ENCODE data around the gene RARRES2. TPM values are rescaled to one million over a fixed set of nuclear protein-coding genes. Genes with fewer than 3 reads are reported as not detected.
A peak's percentile ranks its signal among the peaks of the same experiment; 100 is the strongest.

RARRES2 gene
- total RNA-seq, 1 donor from 2014 or later, result 19.0 TPM

DNA sequence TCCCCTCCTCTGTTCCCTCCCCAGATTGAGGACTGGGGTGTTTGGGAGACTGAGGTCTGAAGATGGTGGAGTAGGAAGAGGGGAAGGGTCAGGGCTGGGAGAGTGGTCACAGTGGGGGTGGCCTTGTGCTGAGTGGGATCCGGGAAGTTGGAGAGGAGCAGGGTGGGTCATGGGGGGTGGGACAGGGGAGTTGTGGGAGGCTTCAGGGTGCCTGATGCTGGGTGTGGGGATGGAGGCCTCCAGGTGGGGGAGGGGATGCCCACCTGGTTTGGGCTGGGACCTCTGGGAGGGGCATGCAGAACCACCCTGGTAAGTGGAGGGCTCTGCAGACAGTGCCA, 40.3 kb upstream of the RARRES2 start:
- Mint-ChIP-seq H3K27ac (no peak overlapping the region), H3K9me3 (ENCODE audit: low read depth) (no peaks in the 10 kb centered on the region), H3K36me3 (ENCODE audit: insufficient read depth) (no peaks in the 10 kb centered on the region), H3K4me3 (ENCODE audit: low read depth) (no peak overlapping the region), H3K4me1 (ENCODE audit: low read depth) (peaks cover 64% of the 10 kb centered on the region), H3K27me3 (no peaks in the 10 kb centered on the region)
- DNase-seq (ENCODE audit: low spot score, unreplicated experiment), result no peak
- TF ChIP-seq, protein P1, sequence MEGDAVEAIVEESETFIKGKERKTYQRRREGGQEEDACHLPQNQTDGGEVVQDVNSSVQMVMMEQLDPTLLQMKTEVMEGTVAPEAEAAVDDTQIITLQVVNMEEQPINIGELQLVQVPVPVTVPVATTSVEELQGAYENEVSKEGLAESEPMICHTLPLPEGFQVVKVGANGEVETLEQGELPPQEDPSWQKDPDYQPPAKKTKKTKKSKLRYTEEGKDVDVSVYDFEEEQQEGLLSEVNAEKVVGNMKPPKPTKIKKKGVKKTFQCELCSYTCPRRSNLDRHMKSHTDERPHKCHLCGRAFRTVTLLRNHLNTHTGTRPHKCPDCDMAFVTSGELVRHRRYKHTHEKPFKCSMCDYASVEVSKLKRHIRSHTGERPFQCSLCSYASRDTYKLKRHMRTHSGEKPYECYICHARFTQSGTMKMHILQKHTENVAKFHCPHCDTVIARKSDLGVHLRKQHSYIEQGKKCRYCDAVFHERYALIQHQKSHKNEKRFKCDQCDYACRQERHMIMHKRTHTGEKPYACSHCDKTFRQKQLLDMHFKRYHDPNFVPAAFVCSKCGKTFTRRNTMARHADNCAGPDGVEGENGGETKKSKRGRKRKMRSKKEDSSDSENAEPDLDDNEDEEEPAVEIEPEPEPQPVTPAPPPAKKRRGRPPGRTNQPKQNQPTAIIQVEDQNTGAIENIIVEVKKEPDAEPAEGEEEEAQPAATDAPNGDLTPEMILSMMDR (IDR thresholded peaks at IDR 0.05; ENCODE audit: unreplicated experiment), result no peak

DNA sequence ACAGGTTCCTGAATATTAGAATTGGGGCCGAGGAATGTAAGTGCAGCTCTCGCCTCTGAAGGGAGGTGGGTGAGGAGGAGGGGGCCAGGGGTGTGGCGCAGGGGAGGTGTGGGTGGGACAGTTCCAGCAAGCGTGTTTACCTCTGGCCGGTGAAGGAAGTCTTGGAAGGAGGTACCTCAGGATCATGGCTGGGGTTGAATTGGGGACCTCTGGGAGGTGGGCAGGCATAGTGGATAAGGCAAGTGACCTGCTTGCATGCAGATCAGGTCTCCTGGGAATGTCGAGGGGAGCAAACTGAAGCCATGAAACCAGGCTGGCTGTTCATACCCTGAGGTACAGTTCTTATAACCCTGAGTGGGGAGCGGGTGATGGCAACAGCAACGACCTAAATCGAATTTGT, 39.7 kb upstream of the RARRES2 start:
- Mint-ChIP-seq H3K9me3 (ENCODE audit: low read depth) (no peaks in the 10 kb centered on the region), H3K27ac (peak overlapping the region; percentile 74), H3K4me1 (ENCODE audit: low read depth) (peaks cover 70% of the 10 kb centered on the region), H3K36me3 (ENCODE audit: insufficient read depth) (no peaks in the 10 kb centered on the region), H3K27me3 (no peaks in the 10 kb centered on the region), H3K4me3 (ENCODE audit: low read depth) (peak overlapping the region; percentile 91)
- DNase-seq (ENCODE audit: low spot score, unreplicated experiment), result no peak
- TF ChIP-seq, protein P1 (IDR thresholded peaks at IDR 0.05; ENCODE audit: unreplicated experiment), result no peak

GRCh38 chr7:150380463-150380862, 39.0 kb upstream of the RARRES2 start:
- H3K27me3 Mint-ChIP-seq, result no peaks in the 10 kb centered on the region
- TF ChIP-seq, protein P1 (IDR thresholded peaks at IDR 0.05; ENCODE audit: unreplicated experiment), result no peak
- peak overlapping the region; percentile 91 for H3K4me3 Mint-ChIP-seq (ENCODE audit: low read depth)
- no peaks in the 10 kb centered on the region for H3K36me3 Mint-ChIP-seq (ENCODE audit: insufficient read depth)
- no peaks in the 10 kb centered on the region for H3K9me3 Mint-ChIP-seq (ENCODE audit: low read depth)
- no peak for DNase-seq (ENCODE audit: low spot score, unreplicated experiment)
- no peak overlapping the region for H3K27ac Mint-ChIP-seq
- peaks cover 69% of the 10 kb centered on the region for H3K4me1 Mint-ChIP-seq (ENCODE audit: low read depth)

- H3K4me3 Mint-ChIP-seq (ENCODE audit: low read depth), result peak overlapping the region; percentile 91
- TF ChIP-seq, protein P1 (IDR thresholded peaks at IDR 0.05; ENCODE audit: unreplicated experiment), result no peak
- no peaks in the 10 kb centered on the region for H3K27me3 Mint-ChIP-seq
- peak overlapping the region; percentile 95 for H3K27ac Mint-ChIP-seq
- DNase-seq (ENCODE audit: low spot score, unreplicated experiment), result no peak
- H3K36me3 Mint-ChIP-seq (ENCODE audit: insufficient read depth), result peaks cover under 1% of the 10 kb centered on the region
- no peaks in the 10 kb centered on the region for H3K9me3 Mint-ChIP-seq (ENCODE audit: low read depth)
- peaks cover 64% of the 10 kb centered on the region for H3K4me1 Mint-ChIP-seq (ENCODE audit: low read depth)
These were observed 38.3 kb upstream of the RARRES2 start for GRCh38 chr7:150379441-150380379.

DNA sequence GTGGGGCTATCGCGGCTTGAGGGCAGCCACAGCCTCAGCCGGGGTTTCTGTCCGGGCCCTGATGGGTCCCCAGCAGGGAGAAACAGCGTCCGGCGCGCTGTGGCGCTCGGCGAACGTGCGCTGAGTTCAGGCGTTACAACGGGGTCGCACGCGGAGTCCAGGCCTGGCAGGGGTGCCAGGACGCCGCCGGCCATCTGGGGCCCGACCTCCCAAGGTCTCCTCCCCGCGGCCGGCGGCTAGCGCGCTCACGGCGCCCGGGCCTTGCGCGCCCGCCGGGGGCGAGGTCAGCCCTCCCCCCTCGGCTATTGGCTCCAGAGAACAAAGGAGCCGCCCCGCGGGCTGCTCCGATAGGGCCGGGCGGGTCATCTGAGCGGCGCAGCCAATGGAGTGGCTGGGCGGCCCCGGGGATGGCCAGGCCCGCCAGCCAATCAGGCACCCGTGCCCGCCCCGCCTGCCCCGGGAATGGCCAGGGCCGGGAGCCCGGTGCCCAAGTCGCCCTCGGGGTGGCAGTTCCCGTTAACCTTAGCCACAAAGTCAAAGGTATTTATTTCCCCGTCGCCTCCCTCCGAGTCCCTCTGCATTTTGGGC, 37.5 kb upstream of the RARRES2 start, which contains the start of gene ZNF775:
Gene ZNF775, plus strand, starts transcription at position 478 of the 588 bp plus-strand sequence. CDS start 9,141 bp downstream, outside the sequence.
- H3K4me1 Mint-ChIP-seq (ENCODE audit: low read depth), result peaks cover 56% of the 10 kb centered on the region
- H3K27me3 Mint-ChIP-seq, result no peaks in the 10 kb centered on the region

More for the DNA sequence above, 37.5 kb upstream of the RARRES2 start, which contains the start of gene ZNF775:
- TF ChIP-seq, protein P1 (IDR thresholded peaks at IDR 0.05; ENCODE audit: unreplicated experiment), result no peak
- Mint-ChIP-seq H3K9me3 (ENCODE audit: low read depth) (no peaks in the 10 kb centered on the region), H3K27ac (peak within 1 kb of the TSS; percentile 96), H3K4me3 (ENCODE audit: low read depth) (peak within 1 kb of the TSS; percentile 91), H3K36me3 (ENCODE audit: insufficient read depth) (peaks cover 6% of the 10 kb centered on the region)
- peak; percentile 95 for DNase-seq (ENCODE audit: low spot score, unreplicated experiment)
